GM18951 (cell line): Measurements from ENCODE around the gene PLXND1.

Experiments
- POLR2A ChIP-seq: IDR thresholded peaks from 4 replicates; pipeline ENCODE4 v1.6.1; 2011; ENCODE audit warnings: mild to moderate bottlenecking; ENCODE audit not compliant: insufficient read length, insufficient read depth; ENCODE audit errors: extremely low read depth
- in situ Hi-C: fragments of 300-500 bp; cut with MboI; formaldehyde crosslinking; loops from one replicate; pipeline ENCODE4 v1.12.0; 2022; ENCODE audit warnings: low sequenced_read_pairs, mixed read lengths, inconsistent platforms; ENCODE audit not compliant: unreplicated experiment

Gene PLXND1

GRCh38 chr3:129561619-129562248 lies 44.7 kb downstream of the PLXND1 start:
- TF ChIP-seq POLR2A: no peak
- in situ Hi-C loops: no loop called here

GRCh38 chr3:129560911-129561594 lies 45.4 kb downstream of the PLXND1 start:
- in situ Hi-C loops: no loop called here
- no peak for TF ChIP-seq POLR2A

- in situ Hi-C loops: no loop called here
- TF ChIP-seq POLR2A: no peak
These were observed 46.1 kb downstream of the PLXND1 start for GRCh38 chr3:129560269-129560787.

- no peak for TF ChIP-seq POLR2A
- in situ Hi-C loops: no loop called here
These were observed 46.9 kb downstream of the PLXND1 start for GRCh38 chr3:129559565-129560079.

- no peak for TF ChIP-seq POLR2A
- in situ Hi-C loops: no loop called here
These were observed 47.5 kb downstream of the PLXND1 start for GRCh38 chr3:129558772-129559564.

- no peak for TF ChIP-seq POLR2A
- in situ Hi-C loops: no loop called here
These were observed 48.2 kb downstream of the PLXND1 start for GRCh38 chr3:129558081-129558771.

- no peak for TF ChIP-seq POLR2A
- in situ Hi-C loops: no loop called here
These were observed 49.0 kb downstream of the PLXND1 start for GRCh38 chr3:129557548-129557894.

GRCh38 chr3:129556890-129557547 lies 49.5 kb downstream of the PLXND1 start:
- TF ChIP-seq POLR2A: no peak
- in situ Hi-C loops: no loop called here

GRCh38 chr3:129556358-129556695 lies 50.1 kb downstream of the PLXND1 start:
- TF ChIP-seq POLR2A: no peak
- in situ Hi-C loops: no loop called here

GRCh38 chr3:129555616-129556357 lies 50.7 kb downstream of the PLXND1 start:
- in situ Hi-C loops: no loop called here
- no peak for TF ChIP-seq POLR2A

GRCh38 chr3:129555153-129555550 lies 51.3 kb downstream of the PLXND1 start:
- no peak for TF ChIP-seq POLR2A
- in situ Hi-C loops: no loop called here

GRCh38 chr3:129554356-129555152 lies 51.9 kb downstream of the PLXND1 start:
- in situ Hi-C loops: no loop called here
- no peak for TF ChIP-seq POLR2A
